ENCODE measurements around the gene LINC00305.

- TF ChIP-seq CTCF (IDR thresholded peaks at IDR 0.05) (no peak), POLR2A (IDR thresholded peaks at IDR 0.05) (no peak), EP300 (IDR thresholded peaks at IDR 0.05; ENCODE audit: low read depth) (no peak), POLR2AphosphoS5 (IDR thresholded peaks at IDR 0.05) (no peak)
These were observed 11.0 kb downstream of the LINC00305 start for GRCh38 chr18:64137914-64138313.
